AG04449 (cell line): Measurements from ENCODE around the gene ZNF407.

Experiments
- CTCF ChIA-PET: fragments of 350-600 bp; formaldehyde crosslinking; extraction: SDS; loops from one replicate; lab custom pipeline; 2021; ENCODE audit warnings: antibody characterized with exemption; lab: Yijun Ruan, JAX
- POLR2A ChIA-PET: fragments of 400-600, 350-600 bp; formaldehyde crosslinking; extraction: SDS; loops from one replicate; lab custom pipeline; 2020; ENCODE audit warnings: antibody characterized with exemption, inconsistent platforms; lab: Yijun Ruan, JAX
- DNase-seq: peaks from one replicate; pipeline ENCODE4 v3.0.0-alpha.2; 2010; ENCODE audit warnings: low read depth, low spot score
- H3K4me3 ChIP-seq: 2 replicates; pipeline ENCODE4 v1.5.1; 2011; ENCODE audit warnings: low read depth, mild to moderate bottlenecking, control low read depth, low read length
- TF ChIP-seq, protein P1 (sequence below): IDR thresholded peaks from one replicate; pipeline ENCODE4 v1.5.1; 2011; ENCODE audit warnings: mild to moderate bottlenecking, moderate library complexity, low read length, control low read depth, inconsistent platforms; ENCODE audit not compliant: insufficient read depth; ENCODE audit errors: missing control alignments

The ZNF407 gene

DNA sequence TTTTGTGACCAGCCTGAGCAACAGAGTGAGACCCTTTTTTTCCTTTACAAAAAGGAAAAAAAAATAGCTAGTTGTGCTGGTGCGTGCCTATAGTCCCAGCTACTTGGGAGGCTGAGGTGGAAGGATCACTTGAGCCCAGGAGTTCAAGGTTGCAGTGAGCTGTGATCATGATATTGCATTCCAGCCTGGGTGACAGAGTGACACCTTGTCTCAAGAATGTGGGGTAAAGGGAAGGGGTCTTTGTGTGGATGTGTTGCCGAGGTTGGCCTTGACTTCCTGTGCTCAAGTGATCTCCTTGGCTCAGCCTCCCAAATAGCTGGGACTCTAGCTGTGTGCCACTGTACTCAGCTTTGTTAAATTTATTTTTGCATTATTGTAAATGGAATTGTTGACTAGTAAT lies 120.6 kb downstream of the ZNF407 start:
- ChIA-PET POLR2A (no interaction called here), CTCF (no interaction called here)
- TF ChIP-seq, protein P1, sequence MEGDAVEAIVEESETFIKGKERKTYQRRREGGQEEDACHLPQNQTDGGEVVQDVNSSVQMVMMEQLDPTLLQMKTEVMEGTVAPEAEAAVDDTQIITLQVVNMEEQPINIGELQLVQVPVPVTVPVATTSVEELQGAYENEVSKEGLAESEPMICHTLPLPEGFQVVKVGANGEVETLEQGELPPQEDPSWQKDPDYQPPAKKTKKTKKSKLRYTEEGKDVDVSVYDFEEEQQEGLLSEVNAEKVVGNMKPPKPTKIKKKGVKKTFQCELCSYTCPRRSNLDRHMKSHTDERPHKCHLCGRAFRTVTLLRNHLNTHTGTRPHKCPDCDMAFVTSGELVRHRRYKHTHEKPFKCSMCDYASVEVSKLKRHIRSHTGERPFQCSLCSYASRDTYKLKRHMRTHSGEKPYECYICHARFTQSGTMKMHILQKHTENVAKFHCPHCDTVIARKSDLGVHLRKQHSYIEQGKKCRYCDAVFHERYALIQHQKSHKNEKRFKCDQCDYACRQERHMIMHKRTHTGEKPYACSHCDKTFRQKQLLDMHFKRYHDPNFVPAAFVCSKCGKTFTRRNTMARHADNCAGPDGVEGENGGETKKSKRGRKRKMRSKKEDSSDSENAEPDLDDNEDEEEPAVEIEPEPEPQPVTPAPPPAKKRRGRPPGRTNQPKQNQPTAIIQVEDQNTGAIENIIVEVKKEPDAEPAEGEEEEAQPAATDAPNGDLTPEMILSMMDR = no peak
- no peak for DNase-seq
- no peak overlapping the region for H3K4me3 ChIP-seq

DNA sequence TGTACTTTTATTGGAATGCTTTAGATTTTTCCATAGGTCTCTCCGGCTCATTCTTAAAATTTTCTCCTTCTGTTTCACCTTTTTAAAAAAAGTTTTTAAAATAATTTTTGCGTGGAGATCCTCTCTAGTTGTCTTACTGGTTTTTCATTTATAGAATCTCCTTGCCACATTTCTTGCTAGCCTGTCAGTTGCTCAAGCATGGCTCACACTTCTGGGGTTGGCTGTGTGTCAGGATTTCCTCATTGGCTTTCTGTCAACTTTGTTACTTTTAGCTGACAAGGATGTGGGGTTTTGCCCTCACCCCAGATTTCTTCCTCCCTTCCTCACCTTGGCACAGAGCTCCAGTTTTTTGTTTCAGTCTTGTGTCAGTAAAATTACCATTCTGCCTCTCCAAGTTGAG lies 124.6 kb downstream of the ZNF407 start:
- TF ChIP-seq, protein P1 = no peak
- CTCF ChIA-PET = interaction anchor here (1.1 kb wide), 1 partner anchor 13 kb away, joined by 3 read pairs; no protein-coding TSS in a partner anchor
- H3K4me3 ChIP-seq = no peak overlapping the region
- no peak for DNase-seq
- POLR2A ChIA-PET = no interaction called here

DNA sequence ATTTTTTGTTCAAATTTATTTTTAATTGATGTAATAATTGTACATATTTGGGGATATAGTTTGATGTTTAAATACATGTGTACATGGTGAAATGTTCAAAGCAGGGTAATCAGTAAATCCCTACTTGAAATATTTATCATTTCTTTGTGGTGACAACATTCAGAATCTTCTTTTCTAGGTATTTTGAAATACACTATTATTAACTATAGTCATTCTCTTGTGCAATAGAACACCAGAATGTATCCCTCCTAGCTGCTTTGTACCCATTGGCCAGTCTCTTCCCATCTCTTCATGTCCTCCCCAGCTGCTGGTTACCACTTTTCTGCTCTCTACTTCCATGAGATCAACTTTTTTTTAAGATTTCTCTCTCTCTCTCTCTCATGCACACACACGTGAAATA lies 126.5 kb downstream of the ZNF407 start:
- peak; percentile 46 for DNase-seq
- no peak overlapping the region for H3K4me3 ChIP-seq
- ChIA-PET CTCF (no interaction called here), POLR2A (no interaction called here)
- TF ChIP-seq, protein P1 = no peak

DNA sequence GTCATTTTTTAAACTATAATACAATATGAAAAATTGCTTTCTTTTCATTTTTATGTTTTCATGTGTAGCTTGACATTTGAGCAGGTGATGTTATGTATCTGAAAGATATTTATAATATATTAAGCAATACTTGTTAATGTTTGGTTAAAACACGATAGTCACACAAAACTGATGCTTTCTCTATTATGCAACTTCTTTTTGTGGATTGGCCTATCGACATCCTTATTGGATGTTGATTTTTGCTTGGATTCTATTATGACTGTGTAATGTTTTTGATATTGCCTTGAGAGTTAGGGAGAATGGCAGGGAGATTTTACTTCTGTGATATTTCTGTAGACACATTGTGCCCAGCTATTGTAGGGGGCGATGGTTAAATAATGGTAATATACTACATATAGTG lies 128.0 kb downstream of the ZNF407 start:
- TF ChIP-seq, protein P1 = no peak
- DNase-seq = no peak
- CTCF ChIA-PET = no interaction called here
- POLR2A ChIA-PET = no interaction called here
- H3K4me3 ChIP-seq = no peak overlapping the region

DNA sequence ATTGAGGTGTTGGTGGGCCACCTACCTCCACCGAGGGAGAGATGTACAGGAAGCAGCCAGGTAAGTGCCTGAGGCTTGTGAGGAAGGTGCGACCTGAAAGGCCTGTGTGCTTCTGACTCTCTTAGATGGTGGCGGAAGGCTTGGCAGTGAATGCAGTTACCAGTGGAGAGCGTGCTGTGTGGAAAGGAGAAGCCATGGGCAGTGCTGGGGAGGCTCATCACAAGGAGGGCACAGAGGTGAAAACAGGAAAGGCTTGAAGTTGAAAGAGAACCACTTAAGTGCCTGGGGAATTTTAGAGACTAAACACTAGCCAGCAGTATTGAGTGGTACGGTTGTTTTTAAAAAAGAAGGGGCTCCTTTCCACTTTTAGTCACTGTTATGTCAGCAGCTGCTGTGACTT lies 130.9 kb downstream of the ZNF407 start:
- TF ChIP-seq, protein P1 = no peak
- H3K4me3 ChIP-seq = no peak overlapping the region
- CTCF ChIA-PET = no interaction called here
- POLR2A ChIA-PET = no interaction called here
- no peak for DNase-seq

DNA sequence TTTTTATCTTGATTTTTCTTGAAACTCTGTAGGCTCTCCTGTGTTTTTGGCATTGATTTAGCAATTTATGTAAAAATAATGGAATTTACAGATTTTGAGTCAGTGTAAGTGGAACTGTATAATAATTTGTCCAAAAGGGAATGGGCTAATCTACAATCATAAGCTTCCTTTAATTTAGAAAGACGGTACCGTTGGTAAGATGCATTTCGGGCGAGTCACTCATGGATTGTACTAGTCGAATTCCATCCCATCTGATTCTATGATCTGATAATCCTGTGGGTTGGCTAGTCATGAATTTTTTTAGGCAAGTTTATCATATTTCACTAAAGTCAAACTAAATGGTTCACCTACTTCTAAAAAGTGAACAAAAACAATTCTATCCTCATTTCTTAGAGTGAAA lies 133.4 kb downstream of the ZNF407 start:
- CTCF ChIA-PET = no interaction called here
- TF ChIP-seq, protein P1 = no peak
- POLR2A ChIA-PET = no interaction called here
- peak; percentile 45 for DNase-seq
- H3K4me3 ChIP-seq = no peak overlapping the region
